HK-2 (cell line): ENCODE data around the gene BCAS4.

Source experiments
- DNase-seq: peaks from one replicate; pipeline ENCODE4 v3.0.0-alpha.2; 2018; ENCODE audit not compliant: unreplicated experiment

BCAS4 gene

DNA sequence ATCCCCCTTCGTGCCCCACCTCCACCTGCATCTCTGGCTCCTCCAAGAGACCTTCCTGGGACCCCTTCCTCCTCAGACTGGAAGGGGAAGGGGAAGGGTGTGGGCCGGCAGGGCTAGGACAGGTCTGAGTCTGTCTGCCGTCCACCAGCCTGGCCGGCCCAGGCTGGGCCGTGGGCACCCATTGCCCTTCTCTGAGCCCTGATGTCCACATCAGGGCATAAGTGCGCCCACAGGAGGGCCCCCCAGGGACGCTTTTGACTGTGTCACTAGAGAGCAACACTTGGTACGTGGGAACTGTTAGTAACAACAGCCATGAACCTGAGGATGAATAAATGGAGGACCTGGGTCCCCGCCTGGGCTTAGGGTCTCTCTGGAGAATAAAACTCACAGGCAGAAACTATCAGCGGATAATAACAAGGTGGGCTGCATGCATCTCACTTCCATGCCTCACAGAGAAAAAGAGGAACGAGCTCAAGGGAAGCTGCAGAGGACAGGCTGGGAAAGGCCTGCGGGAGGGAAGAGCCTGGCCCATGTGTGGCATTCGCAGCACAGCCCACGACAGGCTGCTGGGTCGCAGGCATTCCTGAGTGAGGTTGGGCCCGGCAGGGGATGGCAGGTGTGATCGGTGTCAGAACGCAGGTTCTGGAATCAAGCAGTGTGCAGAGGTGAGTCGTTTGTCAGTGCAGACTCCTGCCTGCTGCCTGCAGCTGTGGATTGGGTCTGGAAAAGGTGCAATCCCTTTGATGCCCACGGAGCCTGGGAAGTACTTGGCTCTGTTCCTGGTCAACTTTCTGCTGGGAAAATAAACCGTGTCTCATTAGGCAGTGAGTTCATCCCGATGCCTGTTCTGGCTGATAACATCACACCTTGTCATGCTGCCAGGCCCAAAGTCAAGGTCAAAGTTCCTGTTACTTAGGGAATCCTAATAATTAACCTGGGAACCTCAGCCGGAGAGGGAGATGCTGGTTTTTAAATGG lies 60.9 kb downstream of the BCAS4 start:
- DNase-seq: peak; percentile 34

GRCh38 chr20:50856475-50857041 lies 61.7 kb downstream of the BCAS4 start:
- no peak for DNase-seq

DNA sequence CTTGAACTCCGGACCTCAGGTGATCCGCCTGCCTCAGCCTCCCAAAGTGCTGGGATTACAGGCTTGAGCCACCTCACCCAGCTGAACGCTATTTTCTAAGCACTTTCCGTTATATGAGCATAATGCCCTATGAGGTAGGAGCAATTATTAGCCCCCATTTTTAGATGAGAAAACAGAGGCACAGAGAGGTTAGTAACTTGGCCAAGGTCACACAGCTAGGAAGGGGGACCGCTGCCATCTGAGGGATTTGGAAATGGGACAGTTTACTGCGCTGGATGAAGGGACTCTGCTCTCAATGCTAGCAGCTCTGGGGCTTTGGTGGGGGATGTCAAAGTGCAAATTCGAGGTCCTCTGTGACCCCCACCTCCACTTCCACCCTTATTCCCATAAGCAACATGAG lies 62.5 kb downstream of the BCAS4 start:
- no peak for DNase-seq

DNA sequence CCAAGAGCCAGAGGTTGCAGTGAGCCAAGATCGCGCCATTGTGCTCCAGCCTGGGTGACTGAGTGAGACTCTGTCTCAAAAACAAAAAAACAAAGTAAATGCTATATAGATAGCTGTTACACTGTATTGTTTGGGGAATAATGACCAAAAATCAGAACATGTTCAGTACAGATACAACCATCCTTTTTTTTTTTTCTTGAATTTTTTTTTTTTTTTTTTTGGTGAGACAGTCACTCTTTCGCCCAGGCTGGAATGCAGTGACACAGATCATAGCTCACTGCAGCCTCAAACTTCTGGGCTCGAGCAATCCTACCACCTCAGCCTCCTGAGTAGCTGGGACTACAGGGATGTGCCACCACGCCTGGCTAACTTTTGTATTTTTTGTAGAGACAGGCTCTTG lies 63.7 kb downstream of the BCAS4 start:
- no peak for DNase-seq

DNA sequence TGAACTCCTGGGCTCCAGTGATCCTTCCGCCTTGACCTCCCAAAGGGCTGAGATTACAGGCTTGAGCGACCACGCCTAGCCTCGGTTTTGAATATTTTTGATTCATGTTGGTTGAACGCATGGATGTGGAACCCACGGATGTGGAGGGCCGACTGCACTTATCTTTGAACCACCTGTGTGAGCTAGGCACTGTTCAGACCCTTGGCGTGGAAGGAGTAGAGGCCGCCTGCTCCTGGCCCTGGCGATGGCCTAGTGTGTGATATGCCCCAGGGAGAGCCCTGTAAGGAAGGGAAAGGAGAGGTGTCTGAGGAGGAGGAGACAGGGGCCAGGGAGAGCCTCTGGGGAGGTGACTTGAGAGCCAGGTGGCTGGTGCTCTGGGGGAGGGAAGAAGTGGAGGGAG lies 64.3 kb downstream of the BCAS4 start:
- no peak for DNase-seq

DNA sequence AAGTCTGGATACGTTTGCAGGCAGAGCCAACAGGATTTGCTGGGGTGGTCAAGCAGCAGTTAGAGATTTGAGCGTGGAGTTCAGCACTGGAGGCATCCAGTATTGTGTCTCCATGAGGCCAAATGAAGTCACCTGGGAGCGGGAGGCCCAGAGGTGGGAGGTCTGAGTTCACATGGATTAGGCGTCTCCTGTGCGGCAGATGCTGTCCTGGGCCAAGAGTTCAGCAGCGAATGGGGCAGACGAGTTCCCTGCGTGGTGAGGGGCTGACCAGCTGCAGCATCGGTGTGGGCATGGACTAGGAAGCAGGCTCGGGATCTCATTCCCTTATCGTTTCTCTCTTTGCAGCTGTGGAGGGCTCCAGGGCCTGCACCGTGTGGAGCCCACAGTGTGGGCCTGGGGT lies 66.2 kb downstream of the BCAS4 start:
- DNase-seq: no peak

GRCh38 chr20:50862546-50862945 lies 67.7 kb downstream of the BCAS4 start:
- no peak for DNase-seq

- DNase-seq: no peak
Observed at GRCh38 chr20:50865114-50865513, 70.3 kb downstream of the BCAS4 start.

DNA sequence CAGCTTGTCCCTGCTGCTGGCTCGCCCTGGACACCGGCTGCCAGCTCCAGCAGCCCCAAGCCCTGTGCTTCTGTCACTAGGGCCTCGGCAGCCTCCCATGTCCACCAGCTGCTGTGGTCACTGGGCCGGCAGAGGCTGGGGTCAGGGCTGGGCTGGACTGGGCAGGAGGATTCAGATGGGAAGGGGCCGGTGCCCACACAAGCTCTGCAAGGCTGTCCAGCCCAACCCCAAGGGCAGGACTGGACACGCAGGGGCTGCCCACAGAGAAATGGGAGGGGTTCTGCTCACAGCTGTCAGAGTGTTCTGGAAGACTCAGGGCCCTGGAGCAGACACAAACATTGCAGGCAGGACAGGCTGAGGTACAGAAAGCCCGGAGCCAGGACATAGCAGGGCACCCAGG lies 70.7 kb downstream of the BCAS4 start:
- no peak for DNase-seq

GRCh38 chr20:50866036-50866685 lies 71.3 kb downstream of the BCAS4 start:
- DNase-seq: no peak

- DNase-seq: no peak
Observed at GRCh38 chr20:50866831-50867230, 72.0 kb downstream of the BCAS4 start.

DNA sequence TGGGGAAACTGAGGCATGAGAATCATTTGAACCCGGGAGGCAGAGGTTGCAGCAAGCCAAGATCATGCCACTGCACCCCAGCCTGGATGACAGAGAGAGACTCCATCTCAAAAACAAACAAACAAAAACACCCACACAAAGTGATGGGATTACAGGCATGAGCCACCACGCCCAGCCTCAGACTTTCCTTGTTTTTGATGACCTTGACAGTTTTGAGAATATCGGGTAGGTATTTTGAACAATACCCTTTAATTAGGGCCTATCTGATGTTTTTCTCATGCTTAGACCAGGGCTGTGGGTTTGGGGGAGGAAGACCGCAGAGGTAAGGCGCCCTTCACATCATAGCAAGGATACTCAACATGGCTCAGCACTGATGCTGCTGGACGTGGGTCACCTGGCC lies 72.9 kb downstream of the BCAS4 start:
- no peak for DNase-seq

DNA sequence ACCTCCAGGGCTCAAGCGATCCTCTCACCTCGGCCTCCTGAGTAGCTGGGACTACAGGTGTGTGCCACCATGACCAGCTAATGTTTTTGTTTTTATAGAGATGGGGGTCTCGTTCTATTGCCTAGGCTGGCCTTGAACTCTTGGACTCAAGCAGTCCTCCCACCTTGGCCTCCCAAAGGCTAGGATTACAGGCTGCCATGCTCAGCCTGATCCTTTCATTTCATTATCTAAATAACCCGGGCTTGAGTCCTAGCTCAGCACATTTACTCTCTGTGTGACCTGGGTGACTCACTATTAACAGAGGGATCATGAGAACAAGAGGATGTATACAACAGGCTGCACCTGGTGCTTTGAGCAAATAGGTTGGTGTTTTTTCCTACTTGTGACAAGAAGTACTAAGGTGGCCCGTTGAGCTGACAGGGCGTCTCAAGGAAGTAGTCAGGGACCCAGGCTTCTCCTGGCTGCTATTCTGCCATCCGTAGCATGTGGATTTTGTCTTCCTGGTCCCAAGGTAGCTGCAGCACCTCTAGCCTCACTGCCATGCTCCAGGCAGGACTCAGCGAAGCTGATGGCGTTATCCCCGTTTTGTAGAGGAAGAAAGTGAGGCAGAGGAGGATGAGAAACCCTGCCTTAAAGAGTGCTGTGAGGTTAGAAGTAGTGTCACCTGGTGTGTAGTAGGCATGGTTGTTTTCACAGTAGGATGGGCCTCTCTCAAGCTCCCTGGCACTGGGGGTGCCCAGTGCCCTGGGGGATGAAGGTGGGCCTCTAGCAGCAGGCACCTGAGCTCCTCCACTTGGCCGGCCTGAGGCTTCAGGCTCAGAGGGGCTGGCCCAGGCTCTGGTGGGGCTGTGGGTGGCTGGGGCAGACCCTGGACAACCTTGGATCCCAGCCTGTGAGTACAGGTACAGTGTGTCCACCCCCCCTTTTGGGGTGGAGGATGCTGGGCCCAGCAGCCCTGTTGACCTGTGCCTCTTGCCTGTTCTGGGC lies 73.9 kb downstream of the BCAS4 start:
- no peak for DNase-seq

DNA sequence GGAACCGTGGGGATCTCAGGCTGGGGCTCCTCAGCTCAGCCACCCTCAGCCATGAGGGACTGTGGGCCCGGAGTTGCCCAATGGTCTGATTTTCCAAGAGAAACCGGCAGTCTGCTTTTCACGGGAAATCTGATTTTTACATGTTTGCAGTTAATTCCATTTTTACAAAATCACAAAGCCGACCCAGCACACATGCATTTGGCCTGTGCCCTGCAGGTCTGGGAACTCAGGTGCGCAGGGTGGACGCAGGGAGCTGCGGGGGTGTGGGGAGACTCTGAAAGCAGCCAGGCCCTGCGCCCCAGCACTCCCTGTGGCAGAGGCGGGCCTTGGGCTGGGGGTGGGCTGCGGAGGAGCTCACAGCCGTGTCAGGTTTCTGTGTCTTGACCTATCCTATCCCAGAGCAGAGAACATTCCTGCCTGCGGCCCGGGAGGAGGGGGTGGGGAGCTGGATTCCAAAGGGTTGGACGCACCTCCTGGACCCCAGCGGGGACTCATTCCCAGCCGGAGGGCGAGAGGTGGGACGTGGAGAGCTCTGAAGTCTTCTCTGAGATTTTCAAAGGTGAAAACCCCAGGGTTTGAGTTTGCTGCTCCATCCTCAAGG lies 75.8 kb downstream of the BCAS4 start:
- DNase-seq: no peak

DNA sequence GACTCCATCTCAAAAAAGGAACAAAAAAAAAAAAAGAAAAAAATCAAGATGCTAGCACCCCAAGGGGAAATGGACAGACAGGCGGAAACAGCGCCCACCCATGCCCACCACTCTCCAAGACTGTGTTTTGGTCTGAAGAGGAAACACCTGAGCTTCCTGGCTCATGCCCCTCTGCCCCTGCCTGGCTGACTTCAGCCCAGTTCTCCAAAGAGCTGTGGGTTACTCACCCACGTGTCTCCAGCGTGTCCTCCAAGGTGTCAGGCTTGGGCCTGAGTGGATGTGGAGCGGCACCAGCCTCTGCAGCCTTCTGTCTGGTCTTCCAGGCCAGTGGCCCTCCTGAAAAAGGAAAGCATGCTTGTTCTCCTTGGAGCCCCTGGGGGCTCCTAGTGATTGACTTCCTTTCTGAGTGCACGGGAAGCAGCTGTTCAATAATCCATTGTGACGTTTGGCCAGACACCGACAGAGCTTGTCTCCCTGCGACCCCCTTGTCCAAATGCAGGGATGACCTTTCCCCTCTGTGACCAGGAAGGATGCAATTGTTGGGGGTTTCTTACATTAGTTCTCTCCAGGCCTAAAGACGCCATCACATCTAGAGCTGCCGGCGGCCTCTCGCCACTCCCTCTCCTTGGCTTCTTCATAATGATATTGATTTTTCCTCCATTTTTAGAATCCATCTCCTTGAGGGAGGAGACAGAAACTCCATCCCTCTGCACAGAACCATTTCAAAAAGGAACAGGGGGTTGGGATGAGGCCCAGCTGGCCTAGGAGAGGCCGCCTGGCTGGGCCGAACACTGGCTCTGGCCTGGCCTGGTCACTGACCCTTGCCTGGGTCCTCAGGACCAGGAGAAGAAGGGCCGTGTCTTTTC lies 77.9 kb downstream of the BCAS4 start:
- DNase-seq: no peak

- DNase-seq: no peak
Observed at GRCh38 chr20:50873585-50873984, 78.7 kb downstream of the BCAS4 start.

DNA sequence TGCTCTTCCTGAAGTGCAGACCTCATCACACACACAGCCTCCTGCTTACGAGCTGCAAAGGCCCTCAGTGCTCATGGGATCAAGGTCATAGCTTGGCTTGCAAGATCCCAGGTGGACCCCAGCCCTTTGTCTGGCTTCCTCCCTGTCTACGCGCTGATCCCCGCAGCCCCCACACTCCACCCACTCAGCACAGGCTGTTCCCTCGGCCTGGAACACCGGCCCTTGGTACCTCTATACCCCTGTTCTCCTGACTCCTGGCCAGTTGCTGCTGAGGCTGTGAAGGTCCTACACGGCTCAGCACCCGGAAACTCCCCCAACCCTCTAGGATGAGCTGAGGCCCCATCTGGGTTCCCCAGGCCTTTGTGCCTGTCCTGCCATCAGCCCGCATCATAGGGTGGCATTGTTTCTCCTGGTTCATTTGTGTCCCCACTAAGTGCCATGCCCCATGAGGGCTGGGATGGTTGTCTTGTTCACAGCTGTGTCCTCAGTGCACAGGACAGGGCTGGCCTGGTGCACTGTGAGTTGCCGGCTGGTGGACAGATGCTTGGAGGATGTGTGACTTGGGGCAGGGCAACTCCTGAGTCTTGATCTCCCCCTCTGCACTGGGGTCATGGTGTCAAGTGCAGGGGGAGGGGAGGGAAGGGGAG lies 79.4 kb downstream of the BCAS4 start:
- no peak for DNase-seq

DNA sequence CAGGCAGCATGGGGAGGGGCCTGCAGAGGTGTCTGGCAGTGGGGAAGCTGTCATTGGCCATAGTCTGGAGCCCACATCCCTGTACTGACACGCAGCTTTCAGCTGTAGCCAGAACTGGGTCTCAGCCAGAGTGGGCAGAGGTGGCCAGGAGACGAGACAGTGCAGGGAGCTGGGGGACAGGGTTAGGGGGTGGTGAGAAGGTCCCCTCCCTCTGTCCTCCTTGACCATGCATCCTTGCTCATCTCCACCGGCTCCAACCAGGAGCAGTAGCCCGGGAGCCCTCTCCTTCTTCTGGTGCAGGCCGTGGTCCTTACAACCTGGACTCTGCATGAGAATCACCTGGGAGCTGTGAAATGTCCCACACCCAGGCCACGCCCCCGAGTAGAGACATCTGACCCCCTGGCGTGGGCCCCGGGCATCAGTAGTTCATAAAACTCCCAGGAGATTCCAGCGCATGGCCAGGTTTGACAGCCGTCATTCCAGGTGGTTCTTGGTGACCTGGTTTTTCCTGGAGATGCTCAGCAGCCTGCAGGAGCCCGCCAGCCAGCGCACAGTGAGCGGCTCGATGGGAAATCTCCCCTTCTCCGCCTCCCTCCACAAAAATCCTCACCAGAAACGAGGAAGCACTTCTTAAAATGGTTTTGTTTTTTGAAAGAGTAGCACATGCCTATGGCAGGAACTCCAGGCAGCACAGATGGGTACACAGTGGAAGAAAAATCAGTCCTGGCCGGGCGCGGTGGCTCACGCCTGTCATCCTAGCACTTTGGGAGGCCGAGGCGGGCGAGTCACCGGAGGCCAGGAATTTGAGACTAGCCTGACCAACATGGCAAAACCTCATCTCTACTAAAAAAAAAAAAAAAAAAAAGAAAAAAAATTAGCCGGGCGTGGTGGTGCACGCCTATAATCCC lies 80.2 kb downstream of the BCAS4 start:
- no peak for DNase-seq
